CD4-positive, alpha-beta T cell treated with Interleukin-4 for 4 hours (primary cell): Measurements from ENCODE around the gene MTUS2.

Experiments
- DNase-seq: peaks from one replicate; pipeline ENCODE4 v3.0.0-alpha.2; 2020

MTUS2 gene

DNA sequence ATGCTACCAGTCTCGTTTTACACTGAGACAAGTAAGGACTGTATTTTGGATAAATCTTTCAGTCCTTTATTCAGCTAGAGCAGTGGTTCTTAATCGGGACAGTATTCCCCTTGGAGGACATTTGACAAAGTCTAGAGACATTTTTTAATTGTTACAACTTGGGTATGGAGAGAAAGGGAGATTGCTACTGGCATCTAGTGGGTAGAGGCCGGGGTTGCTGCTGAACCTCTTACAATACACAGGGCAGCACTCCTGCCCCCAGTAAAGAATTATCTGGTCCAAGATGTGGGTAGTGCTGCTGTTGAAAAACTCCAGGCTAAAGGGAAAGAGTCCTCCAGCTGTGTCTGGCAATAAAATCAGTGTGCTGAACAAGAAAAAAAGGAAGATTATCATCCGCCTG is 440.5 kb downstream of the MTUS2 start:
- no peak for DNase-seq

DNA sequence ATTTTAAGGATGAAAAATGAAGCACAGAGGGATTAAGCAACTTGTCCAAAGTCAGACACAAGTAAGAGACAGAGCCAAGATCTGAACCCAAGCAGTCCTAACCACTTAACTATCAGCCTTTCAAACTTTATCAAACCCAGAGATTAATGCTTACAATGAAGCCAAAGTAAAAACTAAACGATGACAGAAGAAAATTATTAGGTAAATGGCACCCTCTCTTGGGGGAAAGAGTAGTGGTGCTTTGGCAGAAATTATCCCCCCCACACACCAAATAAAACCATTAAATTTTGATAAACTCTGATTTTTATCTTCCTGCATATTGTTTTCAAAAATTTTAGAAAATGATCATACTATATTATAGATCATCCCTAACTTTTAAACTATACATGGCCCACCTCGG is 446.1 kb downstream of the MTUS2 start:
- DNase-seq: no peak

GRCh38 chr13:29266756-29267733 is 446.9 kb downstream of the MTUS2 start:
- no peak for DNase-seq

DNA sequence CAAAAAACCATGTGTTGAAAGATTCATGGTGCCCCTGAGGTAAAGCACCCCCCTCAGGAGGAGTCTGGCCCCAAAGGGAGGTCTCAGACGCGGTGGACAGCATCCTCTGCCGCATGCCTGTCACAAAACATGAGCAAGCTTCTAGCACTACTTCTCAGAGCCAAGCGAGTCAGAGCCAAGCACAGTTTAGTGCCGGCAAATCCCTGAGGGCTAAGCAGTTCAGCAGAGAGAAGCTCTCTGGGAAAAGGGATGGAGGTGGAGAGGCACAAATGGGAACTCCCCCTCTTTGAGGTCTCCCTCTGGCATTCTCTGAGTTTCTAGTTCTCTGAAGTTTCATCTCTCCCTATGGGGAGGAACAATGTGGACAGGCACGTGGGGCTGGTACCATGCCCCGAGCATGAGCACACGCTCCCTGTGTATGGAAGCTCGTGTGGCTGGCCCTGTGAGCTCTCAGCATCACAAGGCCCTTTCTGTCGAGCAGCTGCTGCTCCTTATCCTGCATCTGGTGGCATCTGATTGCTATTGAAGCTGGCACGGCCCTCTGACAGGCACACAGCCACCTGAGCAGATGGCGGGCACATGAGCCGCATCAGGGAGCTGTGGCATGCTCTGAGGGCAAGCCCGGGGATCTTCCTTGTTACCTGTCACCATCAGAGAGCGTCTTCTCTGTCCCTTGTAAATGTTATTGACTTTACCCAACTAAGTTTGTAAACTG is 450.3 kb downstream of the MTUS2 start:
- DNase-seq: no peak

DNA sequence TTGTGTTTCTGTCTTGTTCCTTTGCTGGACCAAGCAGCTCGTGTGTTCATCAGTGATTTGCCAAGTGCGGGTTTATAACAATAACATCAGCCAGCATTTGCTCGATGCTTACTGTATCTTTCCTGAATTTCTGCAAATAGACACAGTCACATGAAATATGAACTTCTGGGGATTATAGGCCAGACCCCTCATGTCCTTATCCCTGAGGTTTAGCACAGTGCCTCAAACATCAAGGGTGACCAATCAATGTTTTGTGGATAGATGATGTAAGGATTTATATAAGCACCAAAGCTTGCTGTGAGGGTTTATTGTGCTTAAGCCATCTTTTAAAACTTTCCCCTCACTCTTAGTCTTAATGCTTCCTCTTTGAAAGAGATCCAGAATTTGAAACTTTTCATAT is 451.5 kb downstream of the MTUS2 start:
- DNase-seq: no peak

- DNase-seq: no peak
Observed at GRCh38 chr13:29279356-29280254, 459.5 kb downstream of the MTUS2 start.

- no peak for DNase-seq
Observed at GRCh38 chr13:29281932-29282495, 461.9 kb downstream of the MTUS2 start.

DNA sequence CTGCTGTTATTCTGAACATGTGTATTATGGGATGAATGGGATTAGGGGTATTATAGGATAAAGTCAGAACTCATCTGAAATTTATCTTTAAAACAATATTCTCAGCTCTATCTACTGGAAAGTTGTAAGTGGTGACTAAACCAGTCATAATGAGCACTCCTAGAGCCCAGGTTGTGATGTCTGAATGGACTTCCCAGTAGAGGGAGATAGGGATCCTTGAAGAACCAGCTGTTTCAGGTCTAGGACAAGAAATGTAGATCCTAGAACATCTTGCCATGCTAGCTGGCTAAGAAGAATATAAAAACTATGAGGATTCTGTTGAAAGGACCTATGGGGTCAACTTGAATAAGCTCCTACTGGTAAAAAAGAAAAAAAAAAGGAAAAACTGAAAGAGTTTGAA is 464.6 kb downstream of the MTUS2 start:
- DNase-seq: no peak

DNA sequence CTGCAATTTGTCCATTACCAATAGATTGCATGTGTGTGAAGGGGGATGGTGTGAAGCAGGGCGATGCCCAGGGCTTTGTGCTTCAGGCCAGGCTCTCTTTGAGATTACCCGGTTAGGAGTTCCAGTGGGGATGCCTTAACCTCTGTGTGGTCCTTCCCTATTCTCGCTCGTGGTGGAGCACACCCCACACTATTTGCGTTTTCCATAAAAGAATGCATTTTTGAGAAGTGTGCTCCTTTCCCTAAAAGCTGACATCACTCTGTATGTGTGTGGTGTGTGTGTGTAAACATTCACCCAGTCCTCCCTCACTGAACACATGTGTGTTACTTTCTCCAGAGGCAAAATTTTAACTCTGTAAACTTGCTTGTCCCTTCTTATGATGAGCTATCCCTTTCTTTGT is 467.1 kb downstream of the MTUS2 start:
- no peak for DNase-seq

DNA sequence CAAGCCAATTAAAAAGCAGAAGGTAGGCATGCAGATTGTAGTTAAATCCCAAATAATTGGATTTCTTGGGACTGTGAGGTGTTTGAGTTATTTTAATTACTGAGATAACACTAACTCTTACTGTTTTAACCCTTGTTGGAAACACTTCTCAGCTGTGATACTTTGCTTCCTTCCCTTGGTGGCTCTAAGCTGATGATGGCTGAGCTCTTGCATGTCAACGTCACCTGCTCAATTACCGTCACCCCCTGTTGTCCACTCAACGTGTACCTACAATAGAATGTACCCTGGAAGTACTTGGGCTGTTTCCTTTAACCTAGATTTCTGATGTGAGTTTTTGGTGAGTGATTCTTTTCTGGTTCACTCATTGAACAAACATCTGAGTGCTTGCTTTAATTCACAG is 471.9 kb downstream of the MTUS2 start:
- DNase-seq: no peak

- DNase-seq: no peak
Observed at GRCh38 chr13:29294821-29295220, 474.7 kb downstream of the MTUS2 start.

DNA sequence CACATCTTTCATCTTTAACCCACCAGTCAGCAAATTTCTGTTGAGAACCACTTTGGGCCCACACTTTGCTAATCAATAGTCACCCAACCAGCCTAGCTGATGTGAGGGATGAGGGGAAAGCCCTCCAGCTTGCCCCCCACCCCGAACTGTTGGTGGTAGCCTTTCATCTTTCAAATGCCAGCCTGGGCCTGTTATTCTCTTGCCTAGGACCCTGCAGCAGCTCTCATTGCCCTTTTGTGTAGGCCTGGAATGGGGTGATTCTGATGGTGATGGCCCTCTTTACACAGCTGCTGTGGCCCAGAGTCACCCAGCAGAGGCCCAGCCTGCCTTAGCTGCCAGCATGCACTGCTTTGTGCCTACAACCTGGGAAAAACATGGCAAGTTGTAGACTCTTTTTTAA is 480.9 kb downstream of the MTUS2 start:
- DNase-seq: no peak

- no peak for DNase-seq
Observed at GRCh38 chr13:29304148-29304547, 484.0 kb downstream of the MTUS2 start.

- no peak for DNase-seq
Observed at GRCh38 chr13:29310806-29311205, 490.7 kb downstream of the MTUS2 start.

DNA sequence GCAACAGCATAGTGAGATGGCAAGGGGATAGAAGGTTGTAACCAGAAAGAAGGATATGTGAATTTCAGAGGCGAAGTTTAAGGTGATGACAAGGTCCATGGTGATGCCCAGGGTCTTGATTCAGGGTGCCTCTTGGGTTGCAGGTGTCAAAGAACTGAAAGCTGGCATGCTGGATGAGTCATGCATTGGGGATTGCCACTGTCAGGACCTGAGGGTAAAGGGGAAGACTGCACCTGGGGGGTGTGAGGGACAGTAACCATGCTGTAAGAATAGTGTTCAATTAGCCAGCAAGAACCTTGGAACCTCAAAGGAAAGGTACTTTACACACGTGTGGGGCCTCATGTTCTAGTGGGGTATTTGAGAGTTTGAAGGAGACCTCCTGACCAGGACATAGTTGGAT is 495.7 kb downstream of the MTUS2 start:
- no peak for DNase-seq

DNA sequence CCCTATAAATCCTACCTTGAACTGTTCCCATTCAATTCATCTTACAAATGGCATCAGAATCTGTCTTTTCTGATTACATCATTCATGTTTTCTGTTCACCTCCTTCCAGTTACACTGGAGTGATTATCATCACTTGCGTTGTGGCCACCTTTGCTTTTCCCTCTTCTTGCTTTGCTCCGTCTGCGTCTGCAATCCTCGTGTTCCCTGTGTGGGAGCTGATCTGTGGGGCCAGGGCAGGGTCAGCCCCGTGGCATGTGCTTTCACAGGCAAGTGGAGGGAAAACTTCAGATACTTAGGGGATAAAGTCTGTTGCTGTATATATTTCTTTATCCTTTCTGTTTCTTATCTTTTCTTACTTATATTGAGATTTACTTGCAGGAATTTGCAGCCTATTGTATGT is 497.7 kb downstream of the MTUS2 start:
- no peak for DNase-seq

- no peak for DNase-seq
Observed at GRCh38 chr13:29318741-29319140, 498.6 kb downstream of the MTUS2 start.

- no peak for DNase-seq
Observed at GRCh38 chr13:29319451-29319850, 499.3 kb downstream of the MTUS2 start.

DNA sequence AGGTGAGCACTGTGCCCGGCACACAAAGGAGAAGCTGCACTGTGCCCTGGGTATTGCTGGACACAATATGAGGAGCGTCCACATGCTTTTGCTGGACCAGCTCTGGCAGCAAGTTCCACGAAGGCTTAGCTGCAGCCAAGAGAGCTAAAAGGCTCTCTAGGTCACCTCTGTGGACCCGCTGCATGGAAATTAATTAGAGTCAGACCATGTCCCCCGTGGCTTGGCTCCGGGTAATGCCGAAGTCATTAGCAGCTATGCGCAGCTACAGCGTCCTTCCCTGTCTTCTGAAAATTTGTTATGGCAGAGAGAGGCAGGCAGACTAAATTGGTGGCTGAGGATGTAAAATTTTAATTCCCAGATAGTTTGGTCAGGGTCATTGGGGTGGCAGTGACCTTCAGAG is 503.8 kb downstream of the MTUS2 start:
- DNase-seq: no peak

GRCh38 chr13:29324601-29325000 is 504.5 kb downstream of the MTUS2 start:
- no peak for DNase-seq

DNA sequence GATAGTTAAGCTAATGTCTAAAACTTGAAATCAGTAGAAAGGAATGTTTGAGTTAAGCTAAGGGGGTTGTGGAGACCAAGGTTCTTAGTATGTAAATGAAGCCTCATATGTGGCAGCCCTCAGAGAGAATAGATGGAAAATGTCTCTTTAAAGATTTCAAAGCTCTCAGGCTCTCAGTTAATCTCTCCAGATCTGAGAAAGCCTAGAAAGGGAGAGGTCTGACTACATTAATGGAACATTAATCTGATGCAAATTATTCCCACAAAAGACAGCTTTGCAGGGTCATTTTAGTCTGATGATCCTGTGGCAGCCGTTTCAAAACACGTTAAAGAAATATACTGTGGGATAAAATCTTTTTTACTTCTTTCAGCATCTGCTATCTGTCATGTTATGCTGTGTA is 508.4 kb downstream of the MTUS2 start:
- DNase-seq: no peak

DNA sequence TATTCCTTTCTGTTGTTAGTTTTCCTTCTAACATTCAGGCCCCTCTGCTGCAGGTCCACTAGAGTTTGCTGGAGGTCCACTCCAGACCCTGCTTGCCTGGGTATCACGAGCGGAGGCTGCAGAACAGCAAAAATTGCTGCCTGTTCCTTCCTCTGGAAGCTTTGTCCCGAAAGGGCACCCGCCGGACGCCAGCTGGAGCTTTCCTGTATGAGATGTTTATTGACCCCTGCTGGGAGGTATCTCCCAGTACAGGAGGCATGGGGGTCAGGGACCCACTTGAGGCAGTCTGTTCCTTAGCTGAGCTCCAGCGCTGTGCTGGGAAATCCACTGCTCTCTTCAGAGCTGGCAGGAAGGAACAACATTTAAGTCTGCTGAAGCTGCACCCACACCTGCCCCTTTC is 516.2 kb downstream of the MTUS2 start:
- no peak for DNase-seq
